ENCODE data around the gene C4orf36.
"Not testable (repeated sequence)": the region's sequence is repeated elsewhere in the genome, so short reads cannot be mapped to it uniquely, and the experiment has no call there.

The C4orf36 gene

DNA sequence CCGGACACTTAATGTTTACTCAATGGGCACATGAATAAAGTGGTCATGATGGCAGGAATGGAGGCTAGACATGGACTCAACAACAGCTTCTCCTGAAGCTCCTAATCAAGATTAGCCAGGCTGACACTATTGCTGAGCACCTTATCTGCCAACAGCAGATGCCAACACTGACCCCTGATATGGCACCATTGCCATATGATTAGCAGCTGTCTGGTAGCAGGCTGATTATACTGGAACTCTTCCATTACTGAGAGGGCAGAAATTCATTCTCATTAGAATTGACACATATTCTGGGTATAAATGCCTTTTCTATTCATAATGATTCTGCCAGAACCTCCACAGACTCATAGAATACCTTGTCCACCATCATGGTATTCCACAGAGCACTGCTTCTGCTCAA lies 24.2 kb upstream of the C4orf36 start:
- DNase-seq (ENCODE audit: low read depth) = no peak

DNA sequence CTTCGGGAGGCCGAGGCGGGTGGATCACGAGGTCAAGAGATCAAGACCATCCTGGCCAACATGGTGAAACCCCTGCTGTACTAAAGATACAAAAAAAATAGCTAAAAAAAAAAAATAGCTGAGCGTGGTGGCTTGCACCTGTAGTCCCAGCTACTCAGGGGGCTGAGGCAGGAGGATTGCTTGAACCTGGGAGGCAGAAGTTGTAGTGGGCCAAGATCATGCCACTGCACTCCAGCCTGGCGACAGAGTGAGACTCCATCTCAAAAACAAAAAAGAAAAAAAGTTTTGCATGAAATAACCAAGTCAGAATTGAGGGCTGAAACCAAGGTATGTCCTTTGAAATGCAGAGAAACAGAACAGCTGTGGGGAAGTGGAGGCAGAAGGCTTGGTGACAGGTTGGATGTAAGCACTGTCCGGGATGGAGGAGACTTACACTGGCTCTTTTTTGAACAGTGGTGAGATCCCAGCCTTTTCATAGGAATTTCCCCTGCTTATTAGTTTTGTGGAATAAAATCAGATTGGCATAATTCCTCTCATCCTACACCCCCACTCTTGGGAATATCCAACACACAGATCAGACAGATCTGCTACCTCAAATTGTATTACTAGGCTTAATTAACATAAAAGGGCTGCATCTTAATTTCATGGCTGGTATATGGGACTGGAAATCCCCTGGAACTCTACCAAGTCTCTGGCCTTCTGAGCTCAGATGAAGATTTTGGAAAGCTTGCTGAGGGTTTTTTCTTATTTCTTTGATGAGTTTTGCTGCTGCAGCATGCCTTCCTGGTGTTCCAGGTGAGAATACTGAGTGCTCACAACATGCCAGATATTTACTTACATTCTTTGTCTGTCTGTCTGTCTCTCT lies 18.8 kb upstream of the C4orf36 start:
- no peak for DNase-seq (ENCODE audit: low read depth)

DNA sequence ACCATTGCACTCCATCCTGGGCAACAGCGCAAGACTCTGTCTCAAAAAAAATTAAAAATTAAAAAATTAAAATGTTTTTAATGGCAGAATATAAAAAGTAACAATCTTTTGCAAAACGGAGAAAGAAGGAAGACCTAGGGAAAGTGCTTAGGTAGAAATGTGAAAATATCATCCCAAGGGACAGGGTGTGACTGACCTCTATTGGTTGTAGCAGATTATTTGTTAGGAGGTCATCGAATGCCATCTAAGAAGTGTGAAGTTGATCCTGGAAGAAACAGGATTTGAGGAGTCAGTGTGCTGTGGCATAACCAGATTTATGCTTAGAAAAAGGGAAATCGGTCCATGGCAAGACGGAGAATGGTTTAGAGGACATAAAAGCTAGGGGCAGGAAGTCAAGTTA lies 18.1 kb upstream of the C4orf36 start:
- DNase-seq (ENCODE audit: low read depth) = no peak

DNA sequence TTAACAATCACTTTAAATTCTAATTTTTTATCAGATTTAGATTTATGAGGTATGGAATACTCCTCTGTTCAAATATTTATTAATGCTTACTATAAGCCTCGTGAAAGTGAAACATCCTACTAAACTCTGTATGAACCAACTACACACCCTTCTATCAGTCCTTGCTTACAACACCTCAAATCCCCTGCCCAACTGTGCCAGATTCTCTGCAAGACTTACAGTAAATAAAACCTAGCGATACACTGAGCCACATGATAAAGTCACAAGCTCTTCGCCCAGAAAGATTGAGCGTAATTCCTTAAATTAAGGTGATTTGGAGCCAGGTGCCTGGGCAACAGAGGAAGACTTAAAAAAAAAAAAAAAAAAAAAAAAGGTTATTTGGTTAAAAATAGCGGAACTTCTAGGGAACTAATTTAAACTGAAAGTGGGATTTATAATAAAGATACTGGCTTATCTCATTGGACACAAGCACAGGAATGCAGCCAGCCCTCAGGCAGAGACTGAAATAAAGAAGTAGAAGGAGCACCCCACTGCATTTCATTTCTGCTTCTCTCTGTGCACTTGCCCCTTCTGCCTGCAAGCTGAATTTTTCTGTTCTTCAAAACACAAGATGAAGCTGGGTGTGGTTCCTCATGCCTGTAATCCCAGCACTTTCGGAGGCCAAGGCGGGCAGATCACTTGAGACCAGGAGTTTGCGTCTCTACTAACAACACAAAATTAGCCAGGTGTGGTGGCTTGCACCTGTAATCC lies 17.5 kb upstream of the C4orf36 start:
- no peak for DNase-seq (ENCODE audit: low read depth)

DNA sequence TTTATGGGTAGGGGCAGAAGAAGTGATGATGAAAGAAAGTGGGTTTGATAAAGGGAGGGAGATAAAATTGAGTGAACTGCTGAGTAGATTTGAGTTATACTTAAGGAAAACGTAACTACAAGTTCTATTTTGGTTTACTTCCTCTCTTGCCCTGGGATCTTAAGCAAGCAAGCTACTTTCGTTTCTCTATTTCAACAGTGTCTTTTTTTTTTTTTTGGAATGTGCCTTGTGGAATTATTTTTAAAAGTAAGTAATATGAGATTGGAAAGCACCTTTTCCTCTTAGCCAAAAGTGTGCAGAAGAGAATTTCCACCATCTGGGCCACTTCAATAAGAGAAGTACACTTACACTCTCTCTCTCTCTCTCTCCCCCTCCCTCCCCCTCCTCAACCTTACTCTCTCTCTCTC lies 16.0 kb upstream of the C4orf36 start:
- no peak for DNase-seq (ENCODE audit: low read depth)

DNA sequence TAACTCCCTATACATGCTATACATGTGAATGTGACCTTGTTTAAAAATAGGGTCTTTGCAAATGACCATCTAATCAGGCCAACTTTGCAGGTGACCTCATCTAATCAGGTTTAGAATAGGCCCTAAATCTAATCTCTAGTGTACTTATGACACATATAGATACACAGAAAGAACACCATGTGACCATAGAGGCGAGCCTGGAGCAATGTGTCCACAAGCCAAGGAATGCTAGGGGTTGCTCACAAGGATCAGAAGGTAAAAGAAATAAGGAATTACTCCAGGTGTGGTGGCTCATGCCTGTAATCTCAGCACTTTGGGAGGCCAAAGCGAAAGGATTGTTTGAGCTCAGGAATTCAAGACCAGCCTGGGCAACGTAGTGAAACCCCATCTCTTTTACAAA lies 9.6 kb upstream of the C4orf36 start:
- DNase-seq (ENCODE audit: low read depth) = no peak

DNA sequence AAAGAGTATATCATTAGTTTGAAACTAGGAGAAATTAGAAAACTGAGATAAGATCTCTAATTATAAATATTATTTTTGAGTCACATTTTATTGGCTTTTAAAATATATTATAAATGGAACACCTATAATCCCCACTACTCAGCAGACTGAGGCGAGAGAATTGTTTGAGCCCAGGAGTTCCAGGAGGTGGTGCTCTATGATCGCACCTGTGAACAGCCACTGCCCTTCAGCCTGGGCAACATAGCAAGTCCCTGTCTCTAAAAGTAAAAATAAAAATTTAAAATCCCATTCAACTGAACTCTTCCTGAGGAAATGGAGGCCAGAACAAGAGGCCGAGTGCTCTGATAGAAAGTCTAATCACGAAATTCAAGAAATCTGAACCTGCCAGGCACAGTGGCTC lies 6.3 kb upstream of the C4orf36 start:
- no peak for DNase-seq (ENCODE audit: low read depth)

DNA sequence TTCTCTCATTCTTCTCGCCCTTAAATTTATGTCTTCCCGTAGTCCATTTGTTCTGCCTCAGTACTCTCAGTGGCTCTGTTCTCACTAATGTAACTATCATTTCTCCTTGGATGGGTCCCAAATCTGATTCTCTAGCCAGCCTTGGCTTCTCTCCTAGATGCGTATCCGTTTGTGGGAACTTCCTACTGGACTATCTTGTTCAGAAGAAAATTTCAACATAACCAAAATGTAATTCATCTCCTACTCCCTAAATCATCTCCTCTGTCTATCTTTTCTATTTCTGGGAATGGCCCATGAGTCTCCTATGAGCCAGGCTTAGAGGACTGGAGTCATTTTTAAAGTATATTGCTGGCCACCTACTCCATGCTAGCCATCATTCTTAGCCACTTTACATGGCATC lies 4.4 kb upstream of the C4orf36 start:
- DNase-seq (ENCODE audit: low read depth) = no peak

DNA sequence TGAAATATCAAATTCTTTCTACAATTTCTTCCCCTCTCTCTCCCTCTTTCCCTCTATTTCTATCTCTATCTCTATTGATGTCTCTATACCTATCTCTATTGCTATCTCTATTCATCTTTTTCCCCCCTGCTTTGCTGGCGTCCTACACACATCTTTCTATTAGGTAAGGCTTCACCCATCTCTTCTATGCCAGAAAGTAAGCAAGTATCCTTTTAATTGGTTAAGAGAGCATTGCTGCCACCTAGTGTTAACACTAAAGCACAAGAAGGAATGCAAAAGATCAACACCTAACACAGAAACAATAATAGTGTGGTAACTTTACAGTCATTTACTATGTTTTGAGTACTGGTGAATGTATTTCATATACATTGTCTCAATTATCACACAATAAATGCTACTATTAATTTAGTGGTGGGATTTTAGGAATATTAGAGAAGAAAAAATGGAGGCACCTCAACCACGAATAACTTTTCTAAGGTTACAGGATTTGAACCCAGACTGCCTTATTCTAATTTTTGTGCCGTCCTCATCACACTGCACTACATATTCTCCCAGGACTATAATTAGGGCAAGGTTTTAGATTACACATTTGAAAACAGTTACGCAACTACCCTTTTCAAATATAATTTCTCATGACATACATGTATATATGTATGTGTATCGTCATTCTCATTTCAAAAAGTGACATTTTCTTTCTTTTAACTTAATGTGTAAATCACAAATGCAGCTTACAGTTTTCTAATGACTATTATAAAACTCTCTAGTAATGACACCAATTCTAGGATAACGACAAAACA lies 3.7 kb upstream of the C4orf36 start:
- DNase-seq (ENCODE audit: low read depth) = no peak

DNA sequence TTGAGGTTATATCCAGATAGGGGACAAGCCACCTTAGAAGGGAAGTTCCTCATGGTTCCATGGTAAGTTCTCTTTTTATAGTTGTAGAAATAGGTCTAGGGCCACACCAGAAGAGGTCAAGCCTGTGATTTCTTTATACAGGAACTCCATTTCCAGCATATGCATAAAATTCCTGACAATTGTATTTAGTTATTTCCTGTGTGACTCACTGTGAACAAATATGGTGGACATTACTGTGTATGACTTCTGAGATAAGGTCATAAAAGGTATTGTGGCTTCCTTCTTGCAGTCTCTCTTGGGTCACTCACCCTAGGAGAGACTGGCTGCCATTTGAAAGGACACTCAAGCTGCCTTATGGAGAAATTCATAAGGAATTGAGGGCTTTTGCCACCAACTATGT lies 2.2 kb upstream of the C4orf36 start:
- DNase-seq (ENCODE audit: low read depth) = no peak

DNA sequence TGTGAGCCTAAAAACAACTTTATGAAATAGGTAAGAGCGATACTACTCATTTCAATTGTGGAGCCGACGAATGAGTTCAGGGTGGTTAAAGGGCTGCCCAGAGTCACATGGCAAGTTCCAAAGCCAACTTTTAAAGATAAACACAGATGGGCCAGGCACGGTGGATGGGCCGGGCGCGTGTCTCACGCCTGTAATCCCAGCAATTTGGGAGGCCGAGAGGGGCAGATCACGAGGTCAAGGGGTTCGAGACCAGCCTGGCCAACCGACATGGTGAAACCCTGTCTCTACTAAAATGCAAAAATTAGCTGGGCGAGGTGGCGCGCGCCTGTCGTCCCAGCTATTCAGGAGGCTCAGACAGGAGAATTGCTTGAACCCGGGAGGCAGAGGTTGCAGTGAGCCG lies 914 bp upstream of the C4orf36 start:
- no peak for DNase-seq (ENCODE audit: low read depth)

DNA sequence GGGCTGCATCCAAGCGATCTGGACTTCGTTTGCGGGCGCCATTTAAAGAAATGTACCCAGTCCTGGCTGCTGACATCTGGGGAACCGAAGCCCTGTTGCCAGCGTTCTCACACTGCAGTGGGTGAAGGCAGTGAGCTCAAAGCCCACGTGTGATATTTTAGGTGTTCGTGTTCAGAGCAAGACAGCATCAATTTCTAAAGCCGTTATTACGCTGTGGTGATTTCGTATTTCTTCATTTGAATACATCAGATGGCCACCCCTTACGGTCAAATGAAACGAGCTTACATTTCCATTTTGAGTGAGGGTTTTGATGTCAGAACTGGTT lies 376 bp upstream of the C4orf36 start:
- no peak for DNase-seq (ENCODE audit: low read depth)

DNA sequence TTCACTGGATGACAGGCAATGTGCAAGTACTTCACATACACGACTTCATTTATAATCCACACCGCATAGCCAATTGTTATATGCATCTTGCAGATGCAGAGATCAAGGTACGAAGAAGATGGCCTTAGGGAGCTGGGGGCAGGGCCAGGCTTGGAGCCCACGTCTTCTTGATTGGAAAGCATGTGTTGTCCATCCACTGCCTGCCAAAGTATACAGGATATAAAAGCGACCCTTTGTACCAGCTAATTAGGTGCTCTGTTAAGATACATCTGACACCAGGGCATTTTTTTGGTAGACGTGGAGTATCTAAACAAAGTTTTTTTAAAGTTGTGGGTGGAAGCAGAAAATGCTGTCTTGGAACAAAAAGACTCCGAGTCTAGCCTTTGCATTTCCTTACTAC lies 1.4 kb downstream of the C4orf36 start:
- DNase-seq (ENCODE audit: low read depth) = no peak

DNA sequence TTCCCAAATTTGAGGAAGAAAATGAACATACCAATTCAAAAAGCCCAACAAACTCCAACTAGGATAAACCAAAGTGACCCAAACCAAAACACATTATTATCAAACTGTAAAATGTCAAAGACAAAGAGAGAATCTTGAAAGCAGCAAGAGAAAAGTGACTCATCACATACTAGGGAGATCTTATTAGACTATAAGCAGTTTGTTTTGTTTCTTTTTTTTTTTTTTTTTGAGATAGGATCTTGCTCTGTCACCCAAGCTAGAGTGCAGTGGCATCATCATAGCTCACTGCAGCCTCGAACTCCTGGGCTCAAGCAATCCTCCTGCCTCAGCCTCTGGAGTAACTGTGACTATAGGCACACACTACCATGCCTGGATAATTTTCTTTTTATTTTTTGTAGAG lies 12.6 kb downstream of the C4orf36 start:
- no peak for DNase-seq (ENCODE audit: low read depth)

DNA sequence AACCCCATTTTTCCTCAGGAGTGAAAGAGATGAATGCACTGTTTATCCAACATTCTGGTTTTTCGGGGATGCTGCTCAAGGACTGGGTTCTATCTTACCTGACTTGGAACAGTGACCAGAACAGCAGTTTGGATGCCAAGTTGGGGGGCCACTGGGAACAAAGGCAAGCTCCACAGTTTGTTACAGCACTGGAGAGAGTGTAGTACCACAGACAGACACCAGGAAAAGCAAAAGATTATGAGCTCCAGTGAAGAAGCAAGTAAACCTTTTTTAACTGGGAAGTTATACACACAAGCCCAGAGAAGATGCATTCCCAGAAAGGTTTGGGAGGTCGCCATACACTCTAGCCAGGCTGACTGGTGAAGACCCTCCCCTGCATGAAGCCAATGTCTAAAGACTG lies 13.6 kb downstream of the C4orf36 start:
- DNase-seq (ENCODE audit: low read depth) = no peak

DNA sequence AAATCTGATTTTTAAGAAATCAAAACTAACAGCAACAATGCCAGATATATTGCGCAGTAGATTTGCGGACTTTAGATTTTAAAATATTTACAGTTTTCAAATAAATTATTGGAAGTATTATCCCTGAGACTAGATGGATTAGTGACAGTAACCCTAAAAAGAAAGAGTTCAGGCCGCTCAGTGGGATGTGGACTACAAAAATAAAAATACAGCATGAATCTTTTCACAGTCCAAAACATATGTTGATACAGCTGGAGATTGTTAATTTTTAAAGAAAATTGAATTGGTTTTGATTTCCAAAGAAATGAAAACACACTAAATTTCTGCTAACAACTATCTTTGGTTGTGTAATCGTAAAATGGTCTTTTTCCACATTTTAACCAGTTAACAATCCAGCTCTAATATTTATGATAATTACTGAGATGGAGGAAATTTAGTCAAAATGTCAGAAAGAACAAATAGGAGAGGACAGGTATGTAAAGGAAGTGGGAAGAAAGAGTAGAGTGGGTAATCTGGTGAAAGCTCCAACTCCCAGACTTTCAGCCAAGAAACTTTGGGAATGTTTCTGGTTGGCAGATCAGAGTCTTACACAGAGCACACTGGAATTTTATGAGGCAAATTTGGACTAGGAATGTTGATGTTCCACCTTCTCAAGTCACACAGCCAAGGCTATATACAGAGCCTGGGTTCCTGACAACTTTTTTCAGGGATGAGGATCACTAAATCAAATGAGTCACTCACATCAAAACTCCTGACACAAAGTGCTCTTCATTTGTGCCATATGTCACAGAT lies 15.1 kb downstream of the C4orf36 start:
- DNase-seq (ENCODE audit: low read depth) = no peak

DNA sequence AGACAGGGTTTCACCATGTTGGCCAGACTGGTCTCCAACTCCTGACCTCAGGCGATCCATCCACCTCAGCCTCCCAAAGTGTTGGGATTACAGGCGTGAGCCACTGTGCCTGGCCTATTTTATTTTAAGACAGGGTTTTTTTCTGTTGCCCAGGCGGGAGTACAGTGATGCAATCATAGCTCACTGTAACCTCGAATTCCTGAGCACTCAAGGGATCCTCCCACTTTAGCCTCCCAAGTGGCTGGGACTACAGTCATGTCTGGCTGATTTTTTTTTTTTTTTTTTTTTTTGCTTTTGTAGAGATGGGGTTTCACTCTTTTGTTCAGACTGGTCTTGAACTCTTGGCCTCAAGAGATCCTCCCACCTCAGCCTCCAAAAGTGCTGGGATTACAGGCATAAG lies 16.8 kb downstream of the C4orf36 start:
- DNase-seq (ENCODE audit: low read depth) = not testable (repeated sequence)

DNA sequence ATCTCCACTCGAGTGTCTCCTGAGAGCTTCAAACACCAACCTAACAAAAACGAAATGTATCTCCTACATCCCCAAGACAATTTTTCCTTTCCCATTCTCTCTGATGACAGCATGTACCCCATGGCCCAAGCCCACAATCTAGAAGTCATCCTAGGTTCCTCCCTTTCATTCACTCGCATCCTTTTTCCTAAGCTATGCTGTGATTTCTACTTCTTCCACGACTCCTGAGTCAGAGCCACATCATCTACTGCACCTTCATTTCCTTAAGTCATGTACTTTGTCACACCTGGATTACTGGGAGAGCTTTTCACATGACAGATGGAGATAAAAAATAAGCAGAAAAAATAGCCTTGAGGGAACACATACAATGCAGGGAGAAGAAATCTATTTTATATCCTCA lies 20.1 kb downstream of the C4orf36 start:
- DNase-seq (ENCODE audit: low read depth) = no peak

DNA sequence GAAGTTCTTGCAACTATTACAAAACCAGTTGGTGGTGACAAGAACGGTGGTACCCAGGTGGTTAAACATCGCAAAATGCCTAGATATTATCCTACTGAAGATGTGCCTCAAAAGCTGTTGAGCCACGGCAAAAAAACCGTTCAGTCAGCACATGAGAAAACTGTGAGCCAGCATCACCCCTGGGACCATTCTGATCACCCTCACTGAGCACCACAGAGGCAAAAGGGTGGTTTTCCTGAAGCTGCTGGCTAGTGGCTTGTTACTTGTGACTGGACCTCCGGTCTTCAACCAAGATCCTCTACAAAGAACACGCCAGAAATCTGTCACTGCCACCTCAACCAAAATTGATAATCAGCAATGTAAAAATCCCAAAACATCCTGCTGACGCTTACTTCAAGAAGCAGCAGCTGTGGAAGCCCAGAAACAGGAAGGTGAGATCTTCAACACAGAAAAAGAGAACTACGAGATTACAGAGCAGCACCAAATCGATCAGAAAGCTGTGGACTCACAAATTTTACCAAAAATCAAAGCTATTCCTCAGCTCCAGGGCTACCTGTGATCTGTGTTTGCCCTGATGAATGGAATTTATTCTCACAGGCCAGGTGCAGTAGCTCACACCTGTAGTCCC lies 21.7 kb downstream of the C4orf36 start:
- DNase-seq (ENCODE audit: low read depth) = no peak

DNA sequence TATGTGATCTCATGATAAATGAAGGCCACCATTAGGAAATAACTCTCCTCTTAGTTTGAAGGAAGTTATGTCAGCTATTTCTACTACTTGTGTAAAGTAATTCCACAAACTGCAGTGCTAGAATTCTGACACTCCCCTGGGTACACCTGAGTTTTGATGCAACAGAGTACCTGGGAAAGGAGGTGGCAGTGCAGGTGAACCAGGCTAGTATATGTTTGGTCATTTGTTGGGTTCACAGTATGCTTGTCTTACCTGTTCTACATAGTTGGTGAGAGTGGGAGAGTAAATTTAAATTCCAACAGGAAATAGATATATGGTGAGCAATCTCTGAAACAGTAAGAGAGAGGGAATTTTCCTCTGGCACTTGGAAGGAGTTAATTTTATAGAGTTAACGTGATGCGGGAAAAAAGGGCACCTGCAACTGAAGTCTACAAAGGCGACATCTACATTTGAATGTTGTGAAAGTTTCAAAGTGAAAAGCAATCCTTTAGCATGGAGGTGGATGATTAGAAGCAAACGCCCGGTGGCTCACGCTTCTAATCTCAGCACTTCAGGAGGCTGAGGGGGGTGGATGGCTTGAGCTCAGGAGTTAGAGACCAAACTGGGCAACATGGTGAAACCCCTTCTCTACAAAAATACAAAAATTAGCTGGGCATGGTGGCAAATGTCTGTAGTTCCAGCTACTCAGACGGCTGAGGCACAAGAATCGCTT lies 34.7 kb downstream of the C4orf36 start:
- no peak for DNase-seq (ENCODE audit: low read depth)

DNA sequence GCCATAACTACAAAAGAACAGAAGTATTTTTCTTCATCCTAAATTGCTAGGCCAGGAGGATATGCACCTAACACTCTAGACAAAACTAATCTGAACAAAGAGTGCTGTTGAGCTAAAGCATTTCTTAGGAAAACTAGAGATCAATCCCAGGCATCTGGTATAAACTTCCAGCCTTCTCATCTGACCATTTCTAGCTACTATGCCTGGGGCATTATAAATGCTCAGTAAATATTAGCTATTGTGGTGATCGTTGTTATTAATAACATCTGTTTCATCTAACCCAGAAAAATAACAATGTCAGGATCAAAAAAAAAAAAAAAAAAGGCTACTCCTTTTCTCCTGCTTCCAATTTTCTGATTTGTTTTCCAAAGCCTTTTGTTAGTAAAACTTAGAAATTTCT lies 35.3 kb downstream of the C4orf36 start:
- no peak for DNase-seq (ENCODE audit: low read depth)

Measured in activated gamma-delta T cell treated with anti-CD3 and anti-CD28 coated beads, Interleukin-2, amount 50 U/mL, for 16 hours (primary cell).